Gastrocnemius medialis (tissue), 4 donors: ENCODE data around the gene KRTAP10-2.

Experiments used
- CTCF ChIP-seq, 5 experiments: fragments of 450-650 bp in 3 of 5; fragments of 200-600 bp in 2 of 5; sonication (generic) in 2 of 5; IDR thresholded peaks in 4 of 5; conservative IDR thresholded peaks in 1 of 5; 1 replicate in 4 of 5; 2 replicates in 1 of 5; pipeline ENCODE4 v1.5.1; 2016 to 2019; ENCODE audit warnings: antibody characterized with exemption in 5 of 5, mild to moderate bottlenecking in 3 of 5, moderate library complexity in 3 of 5
- POLR2A ChIP-seq, 2 donors: fragments of 450-650 bp; IDR thresholded peaks; one replicate each; pipeline ENCODE4 v1.6.1; 2017; ENCODE audit warnings: antibody characterized with exemption in 2 of 2, mild to moderate bottlenecking in 2 of 2, moderate library complexity in 2 of 2

- TF ChIP-seq POLR2A (IDR thresholded peaks at IDR 0.05), result no peak
- TF ChIP-seq CTCF (IDR thresholded peaks at IDR 0.05 in 4 of 5, conservative IDR thresholded peaks at IDR 0.05 in 1 of 5), result no peak
These were observed 26.6 kb downstream of the KRTAP10-2 start for GRCh38 chr21:44524414-44525371.
